GM23338 (cell line): ENCODE measurements around the gene AMPD2. TPM values are rescaled to one million over a fixed set of nuclear protein-coding genes. Genes with fewer than 3 reads are reported as not detected.
"Not testable (repeated sequence)": the region's sequence is repeated elsewhere in the genome, so short reads cannot be mapped to it uniquely, and the experiment has no call there.

Experiments
- ATAC-seq: fragments of 200-7000 bp; cut with Tn5 transposase; 3 replicates; pipeline ENCODE4 v1.9.1; 2020
- DNase-seq: peaks from one replicate; pipeline ENCODE4 v3.0.0-alpha.2; 2015; ENCODE audit warnings: low spot score
- H2AFZ ChIP-seq: fragments of 200-600 bp; sonication (generic); 2 replicates; pipeline ENCODE4 v1.8.0; 2016; ENCODE audit warnings: antibody characterized with exemption, mild to moderate bottlenecking, moderate library complexity
- H3F3A ChIP-seq: fragments of 200-600 bp; sonication (generic); replicated peaks from 2 replicates; pipeline ENCODE4 v1.8.0; 2017; ENCODE audit warnings: antibody characterized with exemption, mixed run types, low read depth
- H3K27ac ChIP-seq: fragments of 200-600 bp; sonication (generic); 2 replicates; pipeline ENCODE4 v1.6.1; 2016; ENCODE audit warnings: low read depth
- H3K27me3 ChIP-seq: fragments of 200-600 bp; sonication (generic); 2 replicates; pipeline ENCODE4 v1.8.0; 2016; ENCODE audit warnings: mild to moderate bottlenecking, mixed run types, moderate library complexity; ENCODE audit not compliant: insufficient read depth
- H3K36me3 ChIP-seq: fragments of 200-600 bp; sonication (generic); 2 replicates; pipeline ENCODE4 v1.8.0; 2016; ENCODE audit warnings: mild to moderate bottlenecking; ENCODE audit not compliant: insufficient read depth
- H3K4me1 ChIP-seq: fragments of 200-600 bp; sonication (generic); 2 replicates; pipeline ENCODE4 v1.8.0; 2016; ENCODE audit warnings: mild to moderate bottlenecking, moderate library complexity; ENCODE audit not compliant: insufficient read depth
- H3K4me2 ChIP-seq: fragments of 200-600 bp; sonication (generic); 2 replicates; pipeline ENCODE4 v1.7.1; 2017; ENCODE audit warnings: mixed run types
- H3K4me3 ChIP-seq: fragments of 200-600 bp; sonication (generic); 2 replicates; pipeline ENCODE4 v1.6.1; 2016; ENCODE audit warnings: mixed run types
- H3K79me2 ChIP-seq: fragments of 200-600 bp; sonication (generic); replicated peaks from 2 replicates; pipeline ENCODE4 v1.8.0; 2017; ENCODE audit warnings: mild to moderate bottlenecking; ENCODE audit not compliant: insufficient read depth
- H3K9me2 ChIP-seq: fragments of 200-600 bp; sonication (generic); 2 replicates; pipeline ENCODE4 v1.8.0; 2017; ENCODE audit not compliant: insufficient read depth
- H4K20me1 ChIP-seq: fragments of 200-600 bp; sonication (generic); replicated peaks from 2 replicates; pipeline ENCODE4 v1.8.0; 2017; ENCODE audit warnings: mild to moderate bottlenecking; ENCODE audit not compliant: insufficient read depth
- H3K27ac Mint-ChIP-seq: 2 replicates; pipeline ENCODE4 v1.8.0; 2020; ENCODE audit warnings: inconsistent platforms, mild to moderate bottlenecking, moderate library complexity, mixed read lengths
- H3K27me3 Mint-ChIP-seq: 3 replicates; pipeline ENCODE4 v1.8.0; 2022; ENCODE audit warnings: low read depth, mild to moderate bottlenecking, moderate library complexity, mixed read lengths, inconsistent platforms; ENCODE audit not compliant: insufficient read depth, poor library complexity
- H3K36me3 Mint-ChIP-seq: 3 replicates; pipeline ENCODE4 v1.8.0; 2021; ENCODE audit warnings: low read depth, mild to moderate bottlenecking, inconsistent platforms, moderate library complexity, mixed read lengths
- H3K4me1 Mint-ChIP-seq: 3 replicates; pipeline ENCODE4 v1.8.0; 2020; ENCODE audit warnings: mild to moderate bottlenecking, inconsistent platforms, mixed read lengths
- H3K4me3 Mint-ChIP-seq: 3 replicates; pipeline ENCODE4 v1.8.0; 2021; ENCODE audit warnings: moderate library complexity, mild to moderate bottlenecking, inconsistent platforms, mixed read lengths
- H3K9me3 Mint-ChIP-seq: 3 replicates; pipeline ENCODE4 v1.8.0; 2020; ENCODE audit warnings: moderate library complexity, mild to moderate bottlenecking, inconsistent platforms, mixed read lengths
- CREB1 ChIP-seq: fragments of 250-450 bp; sonication (Bioruptor Pico); IDR thresholded peaks from 2 replicates; pipeline ENCODE4 v1.5.0; 2020; ENCODE audit warnings: low read depth, mild to moderate bottlenecking, moderate library complexity
- EZH2 ChIP-seq: fragments of 200-600 bp; sonication (generic); IDR thresholded peaks from one replicate; pipeline ENCODE4 v1.8.0; 2017; ENCODE audit warnings: antibody characterized with exemption, mild to moderate bottlenecking, low read depth; ENCODE audit not compliant: unreplicated experiment
- EZH2phosphoT487 ChIP-seq: fragments of 200-600 bp; sonication (generic); IDR thresholded peaks from one replicate; pipeline ENCODE4 v1.8.1; 2018; ENCODE audit warnings: antibody characterized with exemption; ENCODE audit not compliant: unreplicated experiment
- JUNB ChIP-seq: IDR thresholded peaks from one replicate; pipeline ENCODE4 v1.6.1; 2016; ENCODE audit warnings: antibody characterized with exemption; ENCODE audit not compliant: unreplicated experiment
- NANOG ChIP-seq: IDR thresholded peaks from 2 replicates; pipeline ENCODE4 v1.6.1; 2016; ENCODE audit warnings: antibody characterized with exemption, borderline replicate concordance
- POLR2AphosphoS5 ChIP-seq: IDR thresholded peaks from 2 replicates; pipeline ENCODE4 v1.6.1; 2016; ENCODE audit warnings: antibody characterized with exemption, low read depth
- STAT1 ChIP-seq: IDR thresholded peaks from one replicate; pipeline ENCODE4 v1.6.1; 2016; ENCODE audit warnings: antibody characterized with exemption; ENCODE audit not compliant: unreplicated experiment
- ZNF114 ChIP-seq: fragments of 250-450 bp; sonication (Bioruptor Pico); IDR thresholded peaks from 2 replicates; pipeline ENCODE4 v1.5.0; 2020; ENCODE audit warnings: mild to moderate bottlenecking, moderate library complexity
- ZNF331 ChIP-seq: fragments of 250-450 bp; sonication (Bioruptor Pico); IDR thresholded peaks from 2 replicates; pipeline ENCODE4 v1.5.0; 2020; ENCODE audit warnings: low read depth, mild to moderate bottlenecking, moderate library complexity
- polyA plus RNA-seq: library from polyadenylated mRNA; unstranded; fragments of >200 nt; fragmentation: Nextera tagmentation; extraction: Ambion mirVana; gene quantifications from 2 replicates; pipeline ENCODE4 v1.2.1, GENCODE V29; 2016
- total RNA-seq: library from RNA; depleted of rRNA; stranded (reverse); fragments of >200 nt; shearing (Covaris generic); gene quantifications from 2 replicates; pipeline ENCODE4 v1.2.3, GENCODE V29; 2014
- TF ChIP-seq, protein P1 (sequence below), 2 experiments: fragments of 200-600 bp in 1 of 2; sonication (generic) in 1 of 2; conservative IDR thresholded peaks; 2 replicates each; pipeline versions ENCODE4 v1.5.1 to v1.6.1; 2016 to 2017; ENCODE audit warnings: antibody characterized with exemption in 2 of 2, low read depth in 2 of 2, mild to moderate bottlenecking in 2 of 2, moderate library complexity in 1 of 2
- TF ChIP-seq, protein P2 (sequence below): IDR thresholded peaks from one replicate; pipeline ENCODE4 v1.6.1; 2018; ENCODE audit warnings: antibody characterized with exemption; ENCODE audit not compliant: unreplicated experiment
- TF ChIP-seq, protein P3 (sequence below): IDR thresholded peaks from 2 replicates; pipeline ENCODE4 v1.6.1; 2016; ENCODE audit warnings: antibody characterized with exemption

Gene AMPD2
- total and polyA plus RNA-seq, 2 experiments from 2014 or later: 24.5 to 62.1 TPM

DNA sequence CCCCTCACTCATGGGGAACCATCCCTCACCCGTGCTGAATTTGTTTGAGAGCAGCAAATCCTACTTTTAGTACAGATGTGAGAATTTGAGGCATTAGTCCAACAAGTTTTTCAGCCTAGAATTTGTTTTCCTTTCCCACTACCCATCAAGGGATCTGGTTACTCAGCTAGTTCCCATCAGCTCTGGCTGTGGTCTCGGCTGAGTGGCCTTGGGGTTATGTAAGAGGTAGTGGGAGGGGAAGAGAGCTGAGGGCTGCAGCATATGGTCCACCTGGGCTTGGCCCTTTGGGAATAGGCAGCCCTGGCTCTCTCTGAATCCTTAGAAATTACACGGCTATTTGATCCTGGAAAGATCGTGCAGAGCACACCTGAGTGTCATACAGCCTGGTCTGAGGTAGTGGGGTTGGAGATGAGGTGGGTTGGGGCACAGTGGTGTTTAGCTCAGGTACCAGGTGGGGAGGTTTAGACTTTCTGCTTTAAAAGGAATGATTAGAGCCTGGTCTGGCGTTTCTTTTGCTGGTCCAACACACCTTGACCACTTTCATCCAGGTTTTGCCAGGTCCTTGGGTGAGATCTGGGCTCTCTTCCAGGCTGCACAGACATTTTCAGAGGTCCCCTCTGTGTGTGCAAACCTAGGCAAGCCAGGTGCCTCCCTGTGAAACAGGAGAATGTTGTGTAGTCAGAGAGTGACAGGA is 40.5 kb downstream of the AMPD2 start (continued):
- TF ChIP-seq, protein P1, sequence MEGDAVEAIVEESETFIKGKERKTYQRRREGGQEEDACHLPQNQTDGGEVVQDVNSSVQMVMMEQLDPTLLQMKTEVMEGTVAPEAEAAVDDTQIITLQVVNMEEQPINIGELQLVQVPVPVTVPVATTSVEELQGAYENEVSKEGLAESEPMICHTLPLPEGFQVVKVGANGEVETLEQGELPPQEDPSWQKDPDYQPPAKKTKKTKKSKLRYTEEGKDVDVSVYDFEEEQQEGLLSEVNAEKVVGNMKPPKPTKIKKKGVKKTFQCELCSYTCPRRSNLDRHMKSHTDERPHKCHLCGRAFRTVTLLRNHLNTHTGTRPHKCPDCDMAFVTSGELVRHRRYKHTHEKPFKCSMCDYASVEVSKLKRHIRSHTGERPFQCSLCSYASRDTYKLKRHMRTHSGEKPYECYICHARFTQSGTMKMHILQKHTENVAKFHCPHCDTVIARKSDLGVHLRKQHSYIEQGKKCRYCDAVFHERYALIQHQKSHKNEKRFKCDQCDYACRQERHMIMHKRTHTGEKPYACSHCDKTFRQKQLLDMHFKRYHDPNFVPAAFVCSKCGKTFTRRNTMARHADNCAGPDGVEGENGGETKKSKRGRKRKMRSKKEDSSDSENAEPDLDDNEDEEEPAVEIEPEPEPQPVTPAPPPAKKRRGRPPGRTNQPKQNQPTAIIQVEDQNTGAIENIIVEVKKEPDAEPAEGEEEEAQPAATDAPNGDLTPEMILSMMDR (conservative IDR thresholded peaks at IDR 0.05; ENCODE audit: low read depth in 2 of 2): no peak
- TF ChIP-seq JUNB: no peak

DNA sequence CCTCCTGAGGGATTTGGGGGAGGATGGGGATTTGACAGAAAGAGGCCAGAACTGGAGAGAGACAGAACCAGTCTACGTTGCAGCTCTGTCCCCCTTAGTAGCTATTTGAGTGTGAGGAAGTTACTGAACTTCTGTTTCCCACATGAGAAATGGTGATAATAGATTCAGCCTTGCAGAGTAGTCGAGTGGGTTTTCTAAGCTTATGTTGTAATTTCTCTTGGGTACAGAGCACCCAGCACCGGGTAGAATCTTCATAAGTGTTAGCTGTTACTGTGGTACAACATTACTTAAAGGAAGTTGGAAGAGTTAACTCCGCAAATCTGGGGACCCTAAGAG is 41.0 kb downstream of the AMPD2 start:
- not testable (repeated sequence) for H3K36me3 ChIP-seq, H3K79me2 ChIP-seq, H3K4me2 ChIP-seq, H3F3A ChIP-seq, H3K4me3 ChIP-seq, H3K27ac ChIP-seq, H3K4me1 ChIP-seq, H3K36me3 Mint-ChIP-seq, H3K4me3 Mint-ChIP-seq, H3K9me2 ChIP-seq, H2AFZ ChIP-seq, DNase-seq, H3K9me3 Mint-ChIP-seq, H4K20me1 ChIP-seq, H3K27me3 Mint-ChIP-seq, H3K27ac Mint-ChIP-seq, ATAC-seq, H3K27me3 ChIP-seq, H3K4me1 Mint-ChIP-seq

DNA sequence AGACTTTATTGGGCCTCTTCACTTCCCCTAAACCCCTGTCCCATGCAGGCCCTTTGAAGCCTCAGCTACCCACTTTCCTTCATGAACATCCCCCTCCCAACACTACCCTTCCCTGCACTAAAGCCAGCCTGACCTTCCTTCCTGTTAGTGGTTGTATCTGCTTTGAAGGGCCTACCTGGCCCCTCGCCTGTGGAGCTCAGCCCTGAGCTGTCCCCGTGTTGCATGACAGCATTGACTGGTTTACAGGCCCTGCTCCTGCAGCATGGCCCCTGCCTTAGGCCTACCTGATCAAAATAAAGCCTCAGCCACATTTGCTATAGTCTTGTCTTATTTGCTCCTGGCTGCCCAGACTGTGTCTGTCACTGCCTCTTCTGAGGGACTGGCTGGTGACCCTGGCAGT is 41.8 kb downstream of the AMPD2 start:
- Histone ChIP-seq H3K4me2 (no peak overlapping the region), H3K79me2 (no peaks in the 10 kb centered on the region), H3K4me1 (no peaks in the 10 kb centered on the region), H3K4me3 (no peak overlapping the region), H2AFZ (no peak overlapping the region), H3K27ac (no peak overlapping the region), H3K27me3 (no peaks in the 10 kb centered on the region), H4K20me1 (no peaks in the 10 kb centered on the region), H3K36me3 (no peaks in the 10 kb centered on the region), H3F3A (no peaks in the 10 kb centered on the region), H3K9me2 (no peaks in the 10 kb centered on the region)
- Mint-ChIP-seq H3K4me1 (peaks cover 2% of the 10 kb centered on the region; the same call in 1 of the 3 replicates), H3K4me3 (no peak overlapping the region), H3K27ac (no peak overlapping the region), H3K27me3 (peaks cover 9% of the 10 kb centered on the region), H3K9me3 (no peaks in the 10 kb centered on the region), H3K36me3 (no peaks in the 10 kb centered on the region)
- DNase-seq: no peak
- ATAC-seq: no peak
- TF ChIP-seq STAT1 (no peak), NANOG (no peak), CREB1 (CRISPR knock-in tag) (no peak), ZNF114 (CRISPR knock-in tag) (no peak), JUNB (no peak), EZH2phosphoT487 (no peak), EZH2 (no peak), ZNF331 (no peak), POLR2AphosphoS5 (no peak)
- TF ChIP-seq, protein P2, sequence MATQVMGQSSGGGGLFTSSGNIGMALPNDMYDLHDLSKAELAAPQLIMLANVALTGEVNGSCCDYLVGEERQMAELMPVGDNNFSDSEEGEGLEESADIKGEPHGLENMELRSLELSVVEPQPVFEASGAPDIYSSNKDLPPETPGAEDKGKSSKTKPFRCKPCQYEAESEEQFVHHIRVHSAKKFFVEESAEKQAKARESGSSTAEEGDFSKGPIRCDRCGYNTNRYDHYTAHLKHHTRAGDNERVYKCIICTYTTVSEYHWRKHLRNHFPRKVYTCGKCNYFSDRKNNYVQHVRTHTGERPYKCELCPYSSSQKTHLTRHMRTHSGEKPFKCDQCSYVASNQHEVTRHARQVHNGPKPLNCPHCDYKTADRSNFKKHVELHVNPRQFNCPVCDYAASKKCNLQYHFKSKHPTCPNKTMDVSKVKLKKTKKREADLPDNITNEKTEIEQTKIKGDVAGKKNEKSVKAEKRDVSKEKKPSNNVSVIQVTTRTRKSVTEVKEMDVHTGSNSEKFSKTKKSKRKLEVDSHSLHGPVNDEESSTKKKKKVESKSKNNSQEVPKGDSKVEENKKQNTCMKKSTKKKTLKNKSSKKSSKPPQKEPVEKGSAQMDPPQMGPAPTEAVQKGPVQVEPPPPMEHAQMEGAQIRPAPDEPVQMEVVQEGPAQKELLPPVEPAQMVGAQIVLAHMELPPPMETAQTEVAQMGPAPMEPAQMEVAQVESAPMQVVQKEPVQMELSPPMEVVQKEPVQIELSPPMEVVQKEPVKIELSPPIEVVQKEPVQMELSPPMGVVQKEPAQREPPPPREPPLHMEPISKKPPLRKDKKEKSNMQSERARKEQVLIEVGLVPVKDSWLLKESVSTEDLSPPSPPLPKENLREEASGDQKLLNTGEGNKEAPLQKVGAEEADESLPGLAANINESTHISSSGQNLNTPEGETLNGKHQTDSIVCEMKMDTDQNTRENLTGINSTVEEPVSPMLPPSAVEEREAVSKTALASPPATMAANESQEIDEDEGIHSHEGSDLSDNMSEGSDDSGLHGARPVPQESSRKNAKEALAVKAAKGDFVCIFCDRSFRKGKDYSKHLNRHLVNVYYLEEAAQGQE: no peak
- TF ChIP-seq, protein P1 (conservative IDR thresholded peaks at IDR 0.05; ENCODE audit: low read depth in 2 of 2): no peak
- TF ChIP-seq, protein P3, sequence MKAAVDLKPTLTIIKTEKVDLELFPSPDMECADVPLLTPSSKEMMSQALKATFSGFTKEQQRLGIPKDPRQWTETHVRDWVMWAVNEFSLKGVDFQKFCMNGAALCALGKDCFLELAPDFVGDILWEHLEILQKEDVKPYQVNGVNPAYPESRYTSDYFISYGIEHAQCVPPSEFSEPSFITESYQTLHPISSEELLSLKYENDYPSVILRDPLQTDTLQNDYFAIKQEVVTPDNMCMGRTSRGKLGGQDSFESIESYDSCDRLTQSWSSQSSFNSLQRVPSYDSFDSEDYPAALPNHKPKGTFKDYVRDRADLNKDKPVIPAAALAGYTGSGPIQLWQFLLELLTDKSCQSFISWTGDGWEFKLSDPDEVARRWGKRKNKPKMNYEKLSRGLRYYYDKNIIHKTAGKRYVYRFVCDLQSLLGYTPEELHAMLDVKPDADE: no peak
